ENCODE results near the gene TNPO3. TPM values are rescaled to one million over a fixed set of nuclear protein-coding genes. Genes with fewer than 3 reads are reported as not detected.

Gene TNPO3
- total RNA-seq, 2 donors from 2014 or later = 36.8 to 46.6 TPM

DNA sequence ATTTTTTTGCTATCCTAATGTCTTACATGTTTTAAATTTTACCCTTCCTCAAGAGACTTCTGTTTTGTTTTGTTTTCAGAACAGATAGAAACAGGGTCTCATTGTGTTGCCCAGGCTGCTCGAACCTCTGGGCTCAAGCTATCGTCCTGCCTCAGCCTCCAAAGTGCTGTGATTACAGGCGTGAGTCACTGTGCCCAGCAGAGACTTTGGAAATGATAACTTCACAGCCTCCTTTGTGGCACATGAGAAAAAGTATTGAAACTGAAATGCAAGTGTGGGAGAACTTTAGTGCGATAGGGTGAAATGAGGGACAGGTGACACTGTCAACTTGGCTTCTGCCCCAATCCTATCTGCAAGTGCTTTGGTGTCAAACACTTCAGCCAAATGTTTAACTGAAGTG lies 95.6 kb downstream of the TNPO3 start:
- intact Hi-C loops (cut with DNase I) = no loop called here
- Histone ChIP-seq H3K9me3 (no peaks in the 10 kb centered on the region), H3K27ac (no peak overlapping the region), H3K27me3 (no peaks in the 10 kb centered on the region), H3K9ac (ENCODE audit: low read depth in 2 of 2, low read length in 2 of 2) (no peak overlapping the region), H3K36me3 (no peaks in the 10 kb centered on the region), H3K4me1 (no peaks in the 10 kb centered on the region), H3K4me3 (no peak overlapping the region)
- no peak for DNase-seq
- TF ChIP-seq, protein P1, sequence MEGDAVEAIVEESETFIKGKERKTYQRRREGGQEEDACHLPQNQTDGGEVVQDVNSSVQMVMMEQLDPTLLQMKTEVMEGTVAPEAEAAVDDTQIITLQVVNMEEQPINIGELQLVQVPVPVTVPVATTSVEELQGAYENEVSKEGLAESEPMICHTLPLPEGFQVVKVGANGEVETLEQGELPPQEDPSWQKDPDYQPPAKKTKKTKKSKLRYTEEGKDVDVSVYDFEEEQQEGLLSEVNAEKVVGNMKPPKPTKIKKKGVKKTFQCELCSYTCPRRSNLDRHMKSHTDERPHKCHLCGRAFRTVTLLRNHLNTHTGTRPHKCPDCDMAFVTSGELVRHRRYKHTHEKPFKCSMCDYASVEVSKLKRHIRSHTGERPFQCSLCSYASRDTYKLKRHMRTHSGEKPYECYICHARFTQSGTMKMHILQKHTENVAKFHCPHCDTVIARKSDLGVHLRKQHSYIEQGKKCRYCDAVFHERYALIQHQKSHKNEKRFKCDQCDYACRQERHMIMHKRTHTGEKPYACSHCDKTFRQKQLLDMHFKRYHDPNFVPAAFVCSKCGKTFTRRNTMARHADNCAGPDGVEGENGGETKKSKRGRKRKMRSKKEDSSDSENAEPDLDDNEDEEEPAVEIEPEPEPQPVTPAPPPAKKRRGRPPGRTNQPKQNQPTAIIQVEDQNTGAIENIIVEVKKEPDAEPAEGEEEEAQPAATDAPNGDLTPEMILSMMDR (IDR thresholded peaks at IDR 0.05) = no peak

DNA sequence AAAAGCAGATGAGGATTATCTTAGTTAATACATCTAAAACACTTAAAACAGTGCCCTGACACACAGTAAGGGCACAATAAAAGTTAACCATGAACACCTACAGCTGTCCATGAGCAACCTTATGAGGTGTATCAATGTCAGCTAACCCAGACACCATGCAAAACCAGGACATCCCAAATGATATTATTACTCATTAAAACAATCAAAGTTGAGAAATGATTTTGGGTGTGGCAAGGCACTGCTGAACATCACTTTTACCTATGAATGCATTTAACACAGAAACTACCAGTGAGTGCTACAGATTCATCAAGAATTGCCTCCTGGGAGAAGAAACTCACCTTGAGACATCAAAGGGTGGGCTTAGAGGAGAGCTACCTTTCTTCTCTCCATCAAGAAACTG lies 98.9 kb downstream of the TNPO3 start:
- Histone ChIP-seq H3K9me3 (no peaks in the 10 kb centered on the region), H3K4me3 (no peak overlapping the region), H3K27me3 (no peaks in the 10 kb centered on the region), H3K27ac (no peak overlapping the region), H3K36me3 (no peaks in the 10 kb centered on the region), H3K4me1 (no peaks in the 10 kb centered on the region), H3K9ac (ENCODE audit: low read depth in 2 of 2, low read length in 2 of 2) (no peak overlapping the region)
- DNase-seq = no peak
- intact Hi-C loops (cut with DNase I) = no loop called here
- TF ChIP-seq, protein P1 (IDR thresholded peaks at IDR 0.05) = no peak

- no peak overlapping the region for H3K27ac ChIP-seq
- TF ChIP-seq, protein P1 (IDR thresholded peaks at IDR 0.05) = no peak
- H3K27me3 ChIP-seq = no peaks in the 10 kb centered on the region
- H3K4me1 ChIP-seq = no peaks in the 10 kb centered on the region
- no peaks in the 10 kb centered on the region for H3K36me3 ChIP-seq
- H3K9me3 ChIP-seq = no peaks in the 10 kb centered on the region
- no peak for DNase-seq
- H3K4me3 ChIP-seq = no peak overlapping the region
- no peak overlapping the region for H3K9ac ChIP-seq (ENCODE audit: low read depth in 2 of 2, low read length in 2 of 2)
- intact Hi-C loops (cut with DNase I) = no loop called here
Observed at GRCh38 chr7:128954830-128955802, 99.8 kb downstream of the TNPO3 start.

DNA sequence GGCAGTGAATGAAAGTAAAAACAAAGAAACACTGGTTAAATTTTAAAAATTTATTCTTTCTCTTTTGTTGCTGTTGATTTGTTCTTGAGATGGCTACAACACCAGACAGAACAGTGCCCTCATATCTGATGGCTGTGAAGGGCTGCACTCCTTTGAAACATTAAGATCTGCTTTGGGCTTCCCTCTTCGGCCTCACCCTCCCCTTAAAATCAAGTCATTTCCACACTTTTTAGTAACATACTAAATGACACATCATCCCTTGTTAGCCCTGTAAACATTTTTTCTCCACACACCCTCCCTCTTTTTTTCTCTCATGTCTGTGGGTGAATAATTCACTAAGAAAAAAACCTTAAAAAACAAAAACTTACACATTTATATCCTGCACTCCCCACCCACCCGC lies 100.8 kb downstream of the TNPO3 start:
- Histone ChIP-seq H3K27me3 (no peaks in the 10 kb centered on the region), H3K27ac (no peak overlapping the region), H3K4me3 (no peak overlapping the region), H3K9me3 (no peaks in the 10 kb centered on the region), H3K9ac (ENCODE audit: low read depth in 2 of 2, low read length in 2 of 2) (no peak overlapping the region), H3K36me3 (no peaks in the 10 kb centered on the region), H3K4me1 (no peaks in the 10 kb centered on the region)
- intact Hi-C loops (cut with DNase I) = no loop called here
- TF ChIP-seq, protein P1 (IDR thresholded peaks at IDR 0.05) = no peak
- DNase-seq = no peak

DNA sequence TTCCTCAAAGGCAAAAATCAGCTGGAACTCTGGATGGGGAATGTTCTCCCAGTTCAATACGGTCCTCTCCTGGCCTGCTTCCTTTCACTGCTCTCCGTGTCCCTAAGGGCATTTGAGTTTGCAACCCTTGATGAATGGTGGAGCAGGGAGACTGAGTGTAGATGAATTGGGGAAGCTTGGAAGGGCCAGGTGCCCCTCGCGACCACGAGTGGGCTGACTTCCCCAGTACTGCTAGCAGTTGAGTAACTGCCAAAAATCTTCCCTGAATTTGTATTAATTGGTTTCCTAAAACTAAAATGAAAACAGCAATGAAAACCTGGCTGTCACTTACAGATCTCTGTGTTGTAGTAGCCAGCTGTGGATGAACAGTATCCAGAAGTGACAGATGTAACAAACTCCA lies 103.6 kb downstream of the TNPO3 start:
- intact Hi-C loops (cut with DNase I) = no loop called here
- no peaks in the 10 kb centered on the region for H3K27me3 ChIP-seq
- H3K9me3 ChIP-seq = no peaks in the 10 kb centered on the region
- H3K4me3 ChIP-seq = no peak overlapping the region
- TF ChIP-seq, protein P1 (IDR thresholded peaks at IDR 0.05) = no peak
- no peak overlapping the region for H3K27ac ChIP-seq
- H3K4me1 ChIP-seq = no peaks in the 10 kb centered on the region
- H3K9ac ChIP-seq (ENCODE audit: low read depth in 2 of 2, low read length in 2 of 2) = no peak overlapping the region
- DNase-seq = no peak
- no peaks in the 10 kb centered on the region for H3K36me3 ChIP-seq
